Subcutaneous abdominal adipose tissue (tissue), 5 donors: Measurements from ENCODE around the gene ANKRD49.
A peak's percentile ranks its signal among the peaks of the same experiment; 100 is the strongest.

ENCODE experiments used
- H3K27ac ChIP-seq: one replicate; pipeline ENCODE4 v1.7.0; 2013; ENCODE audit warnings: low read depth, mild to moderate bottlenecking, inconsistent platforms, low read length, moderate library complexity
- H3K27me3 ChIP-seq, 5 donors: one replicate each; pipeline ENCODE4 v1.7.0; 2013; ENCODE audit warnings: low read length in 5 of 5, inconsistent platforms in 1 of 5; ENCODE audit not compliant: control insufficient read depth in 5 of 5, insufficient read depth in 4 of 5
- H3K36me3 ChIP-seq, 5 donors: one replicate each; pipeline ENCODE4 v1.7.0; 2013; ENCODE audit warnings: low read length in 5 of 5; ENCODE audit not compliant: control insufficient read depth in 5 of 5, insufficient read depth in 5 of 5
- H3K4me1 ChIP-seq, 5 donors: one replicate each; pipeline ENCODE4 v1.7.0; 2013; ENCODE audit warnings: low read length in 5 of 5, mild to moderate bottlenecking in 3 of 5, moderate library complexity in 1 of 5; ENCODE audit not compliant: control insufficient read depth in 5 of 5, insufficient read depth in 5 of 5
- H3K4me3 ChIP-seq, 5 donors: one replicate each; pipeline ENCODE4 v1.7.0; 2013; ENCODE audit warnings: low read length in 5 of 5, low read depth in 1 of 5
- H3K9ac ChIP-seq, 5 donors: one replicate each; pipeline ENCODE4 v1.7.0; 2013; ENCODE audit warnings: low read length in 5 of 5, mild to moderate bottlenecking in 4 of 5, moderate library complexity in 3 of 5
- H3K9me3 ChIP-seq, 5 donors: one replicate each; pipeline ENCODE4 v1.7.0; 2013; ENCODE audit warnings: low read length in 5 of 5; ENCODE audit not compliant: control insufficient read depth in 5 of 5
- donor health status: healthy.
- donor health status: healthy.
- donor health status: healthy.
- donor health status: healthy.
- donor health status: healthy.

ANKRD49 gene

DNA sequence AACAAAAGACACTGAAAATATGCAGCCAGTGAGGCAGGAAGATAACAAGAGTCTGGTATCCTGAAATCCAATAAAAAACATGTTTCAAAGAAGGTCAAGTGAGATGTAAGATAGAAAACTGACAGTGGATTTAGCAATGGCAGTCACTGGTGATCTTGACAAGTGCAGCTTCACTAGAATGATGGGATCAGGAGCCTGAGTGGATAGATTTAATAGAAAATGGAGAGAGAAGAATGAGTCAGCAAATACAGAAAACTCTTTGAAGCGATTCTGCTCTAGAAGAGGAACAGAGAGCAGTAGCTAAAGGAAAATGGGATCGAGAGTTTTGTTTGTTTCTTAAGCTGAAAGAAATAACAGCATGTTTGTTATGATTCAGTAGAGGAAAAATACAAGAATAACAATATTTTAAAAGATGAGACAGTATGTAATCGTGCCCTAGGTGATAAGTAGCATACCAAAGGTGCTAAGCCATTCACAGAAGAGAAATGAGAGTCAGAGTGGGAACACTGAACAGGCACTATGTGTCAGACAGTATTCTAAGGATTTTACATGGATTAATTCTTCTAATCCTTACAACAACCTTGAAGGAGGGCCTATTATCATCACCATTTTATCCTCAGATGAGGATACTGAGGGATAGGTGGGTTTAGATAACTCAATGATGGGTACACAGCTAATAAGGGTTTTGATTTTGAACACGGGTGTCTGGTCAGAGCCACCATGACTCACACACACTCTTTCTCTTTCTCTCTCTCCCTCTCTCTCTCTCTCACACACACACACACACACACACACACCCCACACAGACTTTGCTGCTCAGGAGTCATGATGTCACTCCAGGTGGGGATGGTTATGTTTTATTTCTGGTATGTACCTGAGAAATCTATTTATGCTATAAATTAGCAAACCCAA, 36.4 kb upstream of the ANKRD49 start:
- Histone ChIP-seq H3K27me3 (no peaks in the 10 kb centered on the region), H3K9me3 (peaks cover 0 to 4% (median 0%) of the 10 kb centered on the region in 5 donors), H3K4me3 (no peak overlapping the region), H3K9ac (no peak overlapping the region), H3K36me3 (peaks cover 18 to 51% (median 34%) of the 10 kb centered on the region in 5 donors), H3K27ac (no peak overlapping the region), H3K4me1 (no peaks in the 10 kb centered on the region)

GRCh38 chr11:94459576-94459975, 34.2 kb upstream of the ANKRD49 start:
- no peaks in the 10 kb centered on the region for H3K4me1 ChIP-seq
- no peaks in the 10 kb centered on the region for H3K27me3 ChIP-seq
- no peak overlapping the region for H3K27ac ChIP-seq
- H3K36me3 ChIP-seq, result peaks cover 18 to 44% (median 31%) of the 10 kb centered on the region in 5 donors
- no peak overlapping the region for H3K4me3 ChIP-seq
- H3K9ac ChIP-seq, result no peak overlapping the region
- H3K9me3 ChIP-seq, result no peaks in the 10 kb centered on the region

DNA sequence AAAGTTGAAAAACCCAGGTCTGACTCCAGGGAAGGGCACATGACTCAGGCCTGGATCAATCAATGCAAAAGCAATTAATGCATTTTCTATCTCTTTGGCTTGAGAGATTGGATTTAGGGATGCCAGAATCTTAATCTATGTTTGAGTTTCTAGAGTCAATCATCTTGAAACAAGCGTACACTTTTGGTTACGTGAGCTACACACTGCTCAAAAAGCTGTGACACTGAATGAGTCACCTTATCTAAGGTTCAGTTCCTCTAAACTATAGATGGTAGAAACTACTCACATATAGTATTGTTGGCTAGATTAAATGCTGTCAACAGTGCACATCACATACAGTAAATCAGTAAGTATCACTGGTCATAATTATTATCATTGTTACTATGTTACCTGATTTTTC, 24.4 kb upstream of the ANKRD49 start:
- peaks cover 31 to 63% (median 42%) of the 10 kb centered on the region in 5 donors for H3K36me3 ChIP-seq
- no peaks in the 10 kb centered on the region for H3K27me3 ChIP-seq
- no peak overlapping the region for H3K9ac ChIP-seq
- no peak overlapping the region for H3K4me3 ChIP-seq
- H3K9me3 ChIP-seq, result no peaks in the 10 kb centered on the region
- H3K27ac ChIP-seq, result no peak overlapping the region
- H3K4me1 ChIP-seq, result no peaks in the 10 kb centered on the region

GRCh38 chr11:94472916-94473799, 20.6 kb upstream of the ANKRD49 start:
- H3K27me3 ChIP-seq, result no peaks in the 10 kb centered on the region
- H3K4me1 ChIP-seq, result no peaks in the 10 kb centered on the region
- no peaks in the 10 kb centered on the region for H3K9me3 ChIP-seq
- H3K36me3 ChIP-seq, result peaks cover 10 to 56% (median 47%) of the 10 kb centered on the region in 5 donors
- H3K27ac ChIP-seq, result no peak overlapping the region
- no peak overlapping the region for H3K9ac ChIP-seq
- no peak overlapping the region for H3K4me3 ChIP-seq

DNA sequence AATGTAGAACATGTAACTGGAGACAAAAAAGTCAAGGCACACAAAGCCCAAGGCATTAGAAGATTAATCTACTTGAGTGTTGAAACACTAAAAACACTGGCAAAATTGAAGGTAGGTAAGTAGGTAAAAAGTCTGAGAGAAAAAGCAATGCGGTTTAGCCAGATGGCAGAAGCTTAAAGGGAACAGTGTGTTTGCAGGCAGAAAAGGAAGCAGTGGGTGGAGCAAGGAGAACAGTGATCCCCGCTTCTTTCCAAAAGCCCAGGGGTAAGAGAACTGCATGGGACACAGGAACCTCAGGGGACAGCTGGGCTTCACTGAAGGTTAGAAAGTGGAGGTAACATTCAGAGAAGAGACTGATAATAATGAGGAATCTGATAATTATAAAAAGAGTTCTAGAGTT, 16.2 kb upstream of the ANKRD49 start:
- Histone ChIP-seq H3K9ac (no peak overlapping the region), H3K9me3 (no peaks in the 10 kb centered on the region), H3K4me3 (no peak overlapping the region), H3K36me3 (peaks cover 23 to 57% (median 41%) of the 10 kb centered on the region in 5 donors), H3K27me3 (no peaks in the 10 kb centered on the region), H3K4me1 (no peaks in the 10 kb centered on the region), H3K27ac (no peak overlapping the region)

- no peaks in the 10 kb centered on the region for H3K9me3 ChIP-seq
- H3K36me3 ChIP-seq, result peaks cover 29 to 64% (median 43%) of the 10 kb centered on the region in 5 donors
- H3K27me3 ChIP-seq, result no peaks in the 10 kb centered on the region
- no peaks in the 10 kb centered on the region for H3K4me1 ChIP-seq
- no peak overlapping the region for H3K27ac ChIP-seq
- H3K9ac ChIP-seq, result no peak overlapping the region
- H3K4me3 ChIP-seq, result no peak overlapping the region
These were observed 12.4 kb upstream of the ANKRD49 start for GRCh38 chr11:94481342-94481741.

DNA sequence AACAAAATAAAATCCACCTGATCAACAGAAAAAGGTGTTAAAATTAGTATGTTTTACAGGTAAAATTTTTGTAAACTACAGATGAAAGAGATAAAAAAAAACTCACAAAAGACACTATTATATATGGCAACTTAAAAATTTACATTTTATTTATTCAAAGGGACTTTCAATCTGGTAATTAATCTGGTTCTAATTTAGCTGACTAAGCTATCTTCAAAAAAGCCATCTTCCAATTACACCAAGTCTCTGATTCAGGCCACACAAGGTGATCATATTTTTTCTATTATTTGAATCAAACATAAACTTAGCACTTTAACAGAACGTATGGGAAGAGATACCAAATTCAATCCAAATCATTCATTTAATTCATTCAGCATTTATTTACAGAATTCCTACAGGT, 7.7 kb upstream of the ANKRD49 start:
- Histone ChIP-seq H3K27ac (no peak overlapping the region), H3K36me3 (peaks cover 40 to 65% (median 49%) of the 10 kb centered on the region in 5 donors), H3K9ac (no peak overlapping the region), H3K4me1 (no peaks in the 10 kb centered on the region), H3K27me3 (no peaks in the 10 kb centered on the region), H3K4me3 (no peak overlapping the region), H3K9me3 (no peaks in the 10 kb centered on the region)

GRCh38 chr11:94494126-94494680, 419 bp downstream of the ANKRD49 start:
- Histone ChIP-seq H3K4me3 (peak overlapping the region; percentile 94 to 99 (median 99)), H3K4me1 (peaks cover 0 to 25% (median 23%) of the 10 kb centered on the region in 5 donors), H3K36me3 (peaks cover 25 to 36% (median 27%) of the 10 kb centered on the region in 5 donors), H3K27me3 (no peaks in the 10 kb centered on the region), H3K27ac (peak overlapping the region; percentile 82), H3K9me3 (no peaks in the 10 kb centered on the region), H3K9ac (peak overlapping the region; percentile 88 to 98 (median 93))

GRCh38 chr11:94500181-94500580, 6.4 kb downstream of the ANKRD49 start:
- Histone ChIP-seq H3K36me3 (peaks cover 22 to 50% (median 39%) of the 10 kb centered on the region in 5 donors), H3K4me1 (peaks cover 0 to 2% (median 0%) of the 10 kb centered on the region in 5 donors), H3K27ac (no peak overlapping the region), H3K4me3 (no peak overlapping the region), H3K27me3 (no peaks in the 10 kb centered on the region), H3K9me3 (no peaks in the 10 kb centered on the region), H3K9ac (no peak overlapping the region)
